HG03060 (cell line): ENCODE data around the gene NUDT3.

Experiments
- ATAC-seq: cut with Tn5 transposase; IDR thresholded peaks from one replicate; pipeline ENCODE4 v1.9.1; 2021; ENCODE audit warnings: low read depth, moderate number of reproducible peaks; ENCODE audit not compliant: unreplicated experiment

Gene NUDT3

GRCh38 chr6:34231566-34232336 is 160.7 kb downstream of the NUDT3 start:
- no peak for ATAC-seq

GRCh38 chr6:34230653-34231371 is 161.7 kb downstream of the NUDT3 start:
- ATAC-seq: no peak

- no peak for ATAC-seq
Observed at GRCh38 chr6:34229877-34230276, 162.6 kb downstream of the NUDT3 start.
